Kidney (tissue), 14 donors: ENCODE measurements around the gene C2CD4B. TPM values are rescaled to one million over a fixed set of nuclear protein-coding genes. Genes with fewer than 3 reads are reported as not detected.

Experiments used
- DNase-seq, 5 donors: peaks; one replicate each; pipeline ENCODE4 v3.0.0-alpha.2; 2013 to 2020
- FAIRE-seq: peaks from 2 replicates; lab custom pipeline; 2012; peaks lifted over from hg19 to GRCh38; lab: Jason Lieb, UNC
- H3K27ac ChIP-seq, 2 donors: one replicate each; pipeline ENCODE4 v1.7.0; 2013; ENCODE audit warnings: low read depth in 2 of 2, low read length in 2 of 2, inconsistent platforms in 1 of 2
- H3K27me3 ChIP-seq: one replicate; pipeline ENCODE4 v1.7.1; 2013; ENCODE audit warnings: low read length, inconsistent platforms; ENCODE audit not compliant: control insufficient read depth, insufficient read depth
- H3K36me3 ChIP-seq, 3 donors: one replicate each; pipeline versions ENCODE4 v1.7.0 to v1.7.1; 2013; ENCODE audit warnings: low read length in 3 of 3, control low read depth in 1 of 3, inconsistent platforms in 1 of 3; ENCODE audit not compliant: insufficient read depth in 3 of 3, control insufficient read depth in 2 of 3
- H3K4me1 ChIP-seq, 3 donors: one replicate each; pipeline versions ENCODE4 v1.7.0 to v1.7.1; 2013; ENCODE audit warnings: low read length in 3 of 3, inconsistent platforms in 1 of 3, low read depth in 1 of 3; ENCODE audit not compliant: control insufficient read depth in 2 of 3, insufficient read depth in 2 of 3
- H3K4me3 ChIP-seq, 3 donors: one replicate each; pipeline versions ENCODE4 v1.7.0 to v1.8.1; 2013; ENCODE audit warnings: low read length in 3 of 3, control low read depth in 1 of 3, inconsistent platforms in 1 of 3
- H3K9ac ChIP-seq, 3 donors: one replicate each; pipeline versions ENCODE4 v1.7.0 to v1.7.1; 2013; ENCODE audit warnings: low read length in 3 of 3, control low read depth in 1 of 3, inconsistent platforms in 1 of 3
- H3K9me3 ChIP-seq, 3 donors: one replicate each; pipeline versions ENCODE4 v1.7.0 to v1.7.1; 2013; ENCODE audit warnings: low read length in 3 of 3, control low read depth in 1 of 3, inconsistent platforms in 1 of 3; ENCODE audit not compliant: control insufficient read depth in 2 of 3, insufficient read depth in 1 of 3
- intact Hi-C: fragments of 100-400 bp; cut with DNase I; formaldehyde crosslinking; loops from one replicate; pipeline ENCODE4 v1.11.1; 2022
- polyA plus RNA-seq: library from polyadenylated mRNA; stranded (reverse); fragments of 350-450 nt; fragmentation: Illumina TruSeq; extraction: RNeasy Lipid Tissue Mini Kit (QIAGEN cat#74804); gene quantifications from one replicate; pipeline ENCODE4 v1.2.3, GENCODE V29; 2014; ENCODE audit warnings: low read depth, low replicate concordance; ENCODE audit not compliant: insufficient read depth
- total RNA-seq: library from RNA; stranded (reverse); fragmentation: NEBNext Ultra II Directional; extraction: Animal tissue kit (Norgen Biotek cat#: 25700); gene quantifications from one replicate; pipeline ENCODE4 v1.2.1, GENCODE V29; 2021
- TF ChIP-seq, protein P1 (sequence below): IDR thresholded peaks from 3 replicates; pipeline ENCODE4 v1.5.1; 2012; ENCODE audit warnings: mild to moderate bottlenecking, moderate library complexity, borderline replicate concordance; ENCODE audit not compliant: insufficient read depth; ENCODE audit errors: extremely low read depth
- donor health status: control.
- donor health status: control.
- donor health status: control.
- donor health status: control.
- donor health status: control.
- donor health status: DM: yes; HTN: yes; CAD: no.
- donor health status: Normal renal cell carcinoma (clear cell type).

The C2CD4B gene
- total and polyA plus RNA-seq, 2 donors from 2014 or later, result 0.26 to 4.2 TPM

DNA sequence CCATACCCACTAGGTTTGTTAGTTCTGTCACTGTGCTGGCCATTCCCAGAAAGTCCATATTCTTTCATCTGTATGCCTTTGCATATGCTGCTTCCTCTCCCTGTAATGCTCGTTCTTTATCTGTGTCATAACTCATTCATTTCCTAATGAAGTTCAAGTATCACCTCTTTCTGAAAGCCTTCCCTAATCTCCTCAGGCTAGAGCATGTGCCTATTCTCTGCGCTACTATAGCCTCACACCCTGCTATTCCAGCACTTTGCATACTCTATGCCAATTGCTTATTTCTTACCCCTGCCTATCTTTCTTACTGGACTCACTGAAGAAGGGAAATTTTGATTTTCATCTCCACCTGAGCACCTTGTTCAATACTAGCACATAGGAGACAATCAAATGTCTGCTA, 25.6 kb upstream of the C2CD4B start:
- FAIRE-seq, result no peak

DNA sequence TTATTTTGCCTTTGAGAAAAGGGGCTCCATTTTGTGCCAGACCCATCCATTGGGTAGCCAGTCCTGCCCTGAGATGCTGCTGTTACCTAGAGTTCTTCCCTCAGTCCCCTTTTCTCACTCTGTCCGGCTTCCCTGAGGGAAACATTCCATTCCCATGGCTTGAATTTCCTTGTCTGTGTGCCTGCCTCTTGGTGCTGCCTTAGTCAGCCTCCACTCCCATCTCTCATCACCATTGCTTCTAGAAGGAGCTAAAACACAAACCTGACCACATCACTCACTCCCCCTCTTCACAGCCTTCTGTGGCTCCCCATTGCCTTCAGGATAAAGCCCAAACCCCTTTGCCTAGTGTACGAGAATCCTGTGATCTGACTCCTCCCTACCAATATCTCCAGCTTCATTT, 25.2 kb upstream of the C2CD4B start:
- FAIRE-seq (no peak), DNase-seq (no peak)
- no peaks in the 10 kb centered on the region for H3K4me1 ChIP-seq
- intact Hi-C loops, result no loop called here
- no peaks in the 10 kb centered on the region for H3K27me3 ChIP-seq
- no peaks in the 10 kb centered on the region for H3K9me3 ChIP-seq
- no peak overlapping the region for H3K4me3 ChIP-seq
- H3K27ac ChIP-seq, result no peak overlapping the region
- H3K9ac ChIP-seq, result no peak overlapping the region
- TF ChIP-seq, protein P1, sequence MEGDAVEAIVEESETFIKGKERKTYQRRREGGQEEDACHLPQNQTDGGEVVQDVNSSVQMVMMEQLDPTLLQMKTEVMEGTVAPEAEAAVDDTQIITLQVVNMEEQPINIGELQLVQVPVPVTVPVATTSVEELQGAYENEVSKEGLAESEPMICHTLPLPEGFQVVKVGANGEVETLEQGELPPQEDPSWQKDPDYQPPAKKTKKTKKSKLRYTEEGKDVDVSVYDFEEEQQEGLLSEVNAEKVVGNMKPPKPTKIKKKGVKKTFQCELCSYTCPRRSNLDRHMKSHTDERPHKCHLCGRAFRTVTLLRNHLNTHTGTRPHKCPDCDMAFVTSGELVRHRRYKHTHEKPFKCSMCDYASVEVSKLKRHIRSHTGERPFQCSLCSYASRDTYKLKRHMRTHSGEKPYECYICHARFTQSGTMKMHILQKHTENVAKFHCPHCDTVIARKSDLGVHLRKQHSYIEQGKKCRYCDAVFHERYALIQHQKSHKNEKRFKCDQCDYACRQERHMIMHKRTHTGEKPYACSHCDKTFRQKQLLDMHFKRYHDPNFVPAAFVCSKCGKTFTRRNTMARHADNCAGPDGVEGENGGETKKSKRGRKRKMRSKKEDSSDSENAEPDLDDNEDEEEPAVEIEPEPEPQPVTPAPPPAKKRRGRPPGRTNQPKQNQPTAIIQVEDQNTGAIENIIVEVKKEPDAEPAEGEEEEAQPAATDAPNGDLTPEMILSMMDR, result no peak
- H3K36me3 ChIP-seq, result no peaks in the 10 kb centered on the region

More for the DNA sequence above, 25.6 kb upstream of the C2CD4B start:
- DNase-seq, result no peak
- no peaks in the 10 kb centered on the region for H3K4me1 ChIP-seq
- H3K9me3 ChIP-seq, result no peaks in the 10 kb centered on the region
- no peaks in the 10 kb centered on the region for H3K27me3 ChIP-seq
- no peaks in the 10 kb centered on the region for H3K36me3 ChIP-seq
- intact Hi-C loops, result no loop called here
- H3K4me3 ChIP-seq, result no peak overlapping the region
- TF ChIP-seq, protein P1, result no peak
- H3K9ac ChIP-seq, result no peak overlapping the region
- H3K27ac ChIP-seq, result no peak overlapping the region

DNA sequence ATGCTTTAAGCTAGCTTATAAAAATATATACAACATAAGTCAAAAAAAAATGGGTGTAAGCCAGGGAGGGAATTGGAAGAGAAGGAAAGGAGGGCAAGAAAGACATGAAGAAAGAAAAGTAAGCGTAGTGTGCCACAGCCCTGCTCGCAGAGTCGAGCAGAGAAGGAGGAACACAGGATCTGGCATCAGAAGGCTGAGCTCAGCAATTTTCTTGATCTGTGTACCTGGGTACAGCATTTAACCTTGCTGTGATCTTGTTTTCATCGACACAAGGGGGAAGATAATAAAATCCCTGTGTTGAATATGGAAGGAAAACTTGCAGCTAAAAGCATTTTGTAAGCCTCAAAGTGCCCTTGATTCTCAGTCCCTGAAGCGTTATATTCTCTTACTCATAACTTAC, 23.7 kb upstream of the C2CD4B start:
- no peaks in the 10 kb centered on the region for H3K27me3 ChIP-seq
- DNase-seq, result no peak
- H3K27ac ChIP-seq, result no peak overlapping the region
- no peak for FAIRE-seq
- H3K9ac ChIP-seq, result no peak overlapping the region
- H3K4me3 ChIP-seq, result no peak overlapping the region
- H3K4me1 ChIP-seq, result no peaks in the 10 kb centered on the region
- no peaks in the 10 kb centered on the region for H3K9me3 ChIP-seq
- intact Hi-C loops, result no loop called here
- TF ChIP-seq, protein P1, result no peak
- H3K36me3 ChIP-seq, result no peaks in the 10 kb centered on the region

DNA sequence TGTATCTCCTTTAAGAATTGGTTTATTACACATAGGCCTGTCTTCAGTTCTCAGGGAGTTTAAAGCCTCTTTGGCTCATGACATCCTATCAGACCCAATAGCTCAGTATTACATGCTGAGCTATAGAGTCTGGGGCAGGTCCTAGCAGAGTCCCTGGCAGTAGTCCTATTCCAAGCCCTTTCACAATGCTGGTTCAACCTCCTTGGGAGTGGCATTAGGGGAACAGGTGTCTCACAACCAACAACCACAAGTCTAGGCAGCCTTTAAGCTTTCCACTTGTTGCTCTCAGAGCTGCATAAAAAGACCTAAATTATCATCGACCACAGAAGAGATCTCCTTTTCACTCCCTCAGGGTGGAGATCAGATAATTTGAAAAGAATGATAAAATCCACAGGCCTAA, 22.8 kb upstream of the C2CD4B start:
- FAIRE-seq (no peak), DNase-seq (no peak)
- Histone ChIP-seq H3K4me3 (no peak overlapping the region), H3K9me3 (no peaks in the 10 kb centered on the region), H3K27me3 (no peaks in the 10 kb centered on the region), H3K9ac (no peak overlapping the region), H3K36me3 (no peaks in the 10 kb centered on the region), H3K4me1 (no peaks in the 10 kb centered on the region), H3K27ac (no peak overlapping the region)
- TF ChIP-seq, protein P1, result no peak
- intact Hi-C loops, result no loop called here
